ENCODE measurements around the gene PECR. TPM values are rescaled to one million over a fixed set of nuclear protein-coding genes. Genes with fewer than 3 reads are reported as not detected.

Gene PECR
- total and polyA plus RNA-seq, 9 of the 15 experiments (the other 6 are each of a cell fraction or from before 2014, with no cell fraction given), result 1.1 to 10.3 (median 8.2) TPM

DNA sequence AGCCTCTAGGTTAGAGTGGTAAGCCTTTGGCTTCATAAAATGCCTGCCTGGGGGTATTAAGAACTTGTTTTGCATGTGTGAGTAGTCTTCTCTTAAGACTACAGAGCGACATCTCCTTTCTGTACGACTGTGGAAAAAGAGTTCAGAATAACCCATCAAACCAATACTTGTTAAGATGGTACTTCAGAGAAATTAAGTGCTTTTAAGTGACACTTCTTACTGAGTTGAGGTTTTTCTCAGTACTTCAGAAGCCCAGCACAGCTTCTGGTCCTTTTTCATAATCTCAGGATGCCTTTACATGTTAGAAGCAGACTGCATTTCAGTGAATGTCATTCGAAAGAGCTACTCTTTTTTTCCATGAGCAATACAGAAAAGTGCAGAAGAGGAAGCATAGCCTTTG, 38.4 kb upstream of the PECR start:
- Histone ChIP-seq H3K9me3 (replicated peaks; ENCODE audit: control insufficient read depth, insufficient read depth, low read depth, low read length) (no peaks in the 10 kb centered on the region), H3K9ac (ENCODE audit: insufficient read depth in 1 of 2, low read depth in 2 of 2, low read length in 2 of 2) (no peak overlapping the region), H3K4me1 (replicated peaks in 1 of 2; ENCODE audit: control insufficient read depth in 2 of 2, insufficient read depth in 2 of 2, low read length in 2 of 2) (no peaks in the 10 kb centered on the region; a peak in 1 of 5 replicates), H3K4me2 (ENCODE audit: insufficient read depth, low read length) (no peak overlapping the region), H3K9me1 (ENCODE audit: control insufficient read depth, insufficient read depth, low read length) (no peaks in the 10 kb centered on the region), H3K27me3 (ENCODE audit: control insufficient read depth in 2 of 2, insufficient read depth in 2 of 2, low read length in 2 of 2) (no peaks in the 10 kb centered on the region), H3K4me3 (no peak overlapping the region), H2AFZ (ENCODE audit: low read depth, low read length) (no peak overlapping the region), H4K20me1 (replicated peaks; ENCODE audit: control insufficient read depth, insufficient read depth, low read length) (no peaks in the 10 kb centered on the region), H3K36me3 (ENCODE audit: control insufficient read depth, insufficient read depth, low read length) (peaks cover 99% of the 10 kb centered on the region), H3K79me2 (ENCODE audit: control insufficient read depth, insufficient read depth, low read length) (peaks cover 64% of the 10 kb centered on the region), H3K27ac (ENCODE audit: extremely low read depth, low read depth, low read length) (no peak overlapping the region)
- no peak for TF ChIP-seq SLC30A9 (CRISPR knock-in tag; IDR thresholded peaks at IDR 0.05)
- POLR2A ChIA-PET, result no interaction called here
- no peak for ATAC-seq
- no TSS peak for BruUV-seq (replicated peaks)
- in situ Hi-C loops (cut with MboI), result no loop called here
- no peak for FAIRE-seq
- DNase-seq (ENCODE audit: extremely low read depth in 1 of 4, low spot score in 3 of 4), result no peak
- 96% methylated on average over 3 of the region's 3 CpGs for WGBS (ENCODE audit: insufficient coverage, low coverage, missing lambda C conversion rate)
- CTCF ChIA-PET (ENCODE audit: low intra/inter-chr PET ratio), result no interaction called here
- intact Hi-C loops (cut with micrococcal nuclease), result no loop called here

DNA sequence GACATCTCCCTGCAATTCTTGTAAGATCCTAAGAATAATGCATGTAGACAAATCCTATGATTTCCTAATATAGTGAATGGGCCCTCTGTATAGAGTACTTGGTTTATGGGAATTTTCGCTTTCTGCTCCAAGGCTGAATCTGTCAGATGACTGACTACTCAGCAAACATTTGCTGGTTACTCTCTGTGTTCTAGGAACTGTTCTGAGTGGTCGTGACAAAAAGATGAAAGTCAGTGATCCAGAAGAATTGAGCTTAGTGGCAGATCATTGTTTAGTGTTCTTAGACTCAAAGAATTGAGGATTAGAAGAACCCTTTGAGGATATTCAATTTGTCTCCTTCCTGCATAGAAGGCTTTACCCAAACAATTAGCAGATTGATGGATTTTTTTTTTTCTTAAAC, 37.5 kb upstream of the PECR start:
- 96% methylated on average over 2 of the region's 2 CpGs for WGBS (ENCODE audit: insufficient coverage, low coverage, missing lambda C conversion rate)
- no TSS peak for BruUV-seq (replicated peaks)
- Histone ChIP-seq H4K20me1 (replicated peaks; ENCODE audit: control insufficient read depth, insufficient read depth, low read length) (0 out of 2 replicates have a peak, but pooled peaks cover 1% of the 10 kb centered on the region), H3K79me2 (ENCODE audit: control insufficient read depth, insufficient read depth, low read length) (peaks cover 66% of the 10 kb centered on the region), H3K4me1 (replicated peaks in 1 of 2; ENCODE audit: control insufficient read depth in 2 of 2, insufficient read depth in 2 of 2, low read length in 2 of 2) (peaks cover 0 to 3% of the 10 kb centered on the region in 2 experiments; a peak in 3 of 5 replicates), H3K36me3 (ENCODE audit: control insufficient read depth, insufficient read depth, low read length) (peaks cover 94% of the 10 kb centered on the region), H3K27ac (ENCODE audit: extremely low read depth, low read depth, low read length) (no peak overlapping the region), H3K27me3 (ENCODE audit: control insufficient read depth in 2 of 2, insufficient read depth in 2 of 2, low read length in 2 of 2) (no peaks in the 10 kb centered on the region), H3K4me2 (ENCODE audit: insufficient read depth, low read length) (no peak overlapping the region), H3K9ac (ENCODE audit: insufficient read depth in 1 of 2, low read depth in 2 of 2, low read length in 2 of 2) (no peak overlapping the region), H3K4me3 (no peak overlapping the region), H3K9me1 (ENCODE audit: control insufficient read depth, insufficient read depth, low read length) (no peaks in the 10 kb centered on the region), H2AFZ (ENCODE audit: low read depth, low read length) (no peak overlapping the region), H3K9me3 (replicated peaks; ENCODE audit: control insufficient read depth, insufficient read depth, low read depth, low read length) (no peaks in the 10 kb centered on the region)
- intact Hi-C loops (cut with micrococcal nuclease), result no loop called here
- ATAC-seq (no peak), DNase-seq (ENCODE audit: extremely low read depth in 1 of 4, low spot score in 3 of 4) (no peak), FAIRE-seq (no peak)
- in situ Hi-C loops (cut with MboI), result no loop called here
- TF ChIP-seq, protein P1, sequence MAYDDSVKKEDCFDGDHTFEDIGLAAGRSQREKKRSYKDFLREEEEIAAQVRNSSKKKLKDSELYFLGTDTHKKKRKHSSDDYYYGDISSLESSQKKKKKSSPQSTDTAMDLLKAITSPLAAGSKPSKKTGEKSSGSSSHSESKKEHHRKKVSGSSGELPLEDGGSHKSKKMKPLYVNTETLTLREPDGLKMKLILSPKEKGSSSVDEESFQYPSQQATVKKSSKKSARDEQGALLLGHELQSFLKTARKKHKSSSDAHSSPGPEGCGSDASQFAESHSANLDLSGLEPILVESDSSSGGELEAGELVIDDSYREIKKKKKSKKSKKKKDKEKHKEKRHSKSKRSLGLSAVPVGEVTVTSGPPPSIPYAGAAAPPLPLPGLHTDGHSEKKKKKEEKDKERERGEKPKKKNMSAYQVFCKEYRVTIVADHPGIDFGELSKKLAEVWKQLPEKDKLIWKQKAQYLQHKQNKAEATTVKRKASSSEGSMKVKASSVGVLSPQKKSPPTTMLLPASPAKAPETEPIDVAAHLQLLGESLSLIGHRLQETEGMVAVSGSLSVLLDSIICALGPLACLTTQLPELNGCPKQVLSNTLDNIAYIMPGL (CRISPR knock-in tag; IDR thresholded peaks at IDR 0.05), result no peak
- TF ChIP-seq BCOR (IDR thresholded peaks at IDR 0.05), result no peak
- TF ChIP-seq ZNF280B (CRISPR knock-in tag; IDR thresholded peaks at IDR 0.05), result no peak
- no peak for TF ChIP-seq DACH1 (IDR thresholded peaks at IDR 0.05; ENCODE audit: partially characterized antibody)
- TF ChIP-seq, protein P2, sequence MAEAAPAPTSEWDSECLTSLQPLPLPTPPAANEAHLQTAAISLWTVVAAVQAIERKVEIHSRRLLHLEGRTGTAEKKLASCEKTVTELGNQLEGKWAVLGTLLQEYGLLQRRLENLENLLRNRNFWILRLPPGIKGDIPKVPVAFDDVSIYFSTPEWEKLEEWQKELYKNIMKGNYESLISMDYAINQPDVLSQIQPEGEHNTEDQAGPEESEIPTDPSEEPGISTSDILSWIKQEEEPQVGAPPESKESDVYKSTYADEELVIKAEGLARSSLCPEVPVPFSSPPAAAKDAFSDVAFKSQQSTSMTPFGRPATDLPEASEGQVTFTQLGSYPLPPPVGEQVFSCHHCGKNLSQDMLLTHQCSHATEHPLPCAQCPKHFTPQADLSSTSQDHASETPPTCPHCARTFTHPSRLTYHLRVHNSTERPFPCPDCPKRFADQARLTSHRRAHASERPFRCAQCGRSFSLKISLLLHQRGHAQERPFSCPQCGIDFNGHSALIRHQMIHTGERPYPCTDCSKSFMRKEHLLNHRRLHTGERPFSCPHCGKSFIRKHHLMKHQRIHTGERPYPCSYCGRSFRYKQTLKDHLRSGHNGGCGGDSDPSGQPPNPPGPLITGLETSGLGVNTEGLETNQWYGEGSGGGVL (CRISPR knock-in tag; IDR thresholded peaks at IDR 0.05), result no peak
- TF ChIP-seq PHF20 (IDR thresholded peaks at IDR 0.05; ENCODE audit: partially characterized antibody), result no peak
- no peak for TF ChIP-seq ZNF507 (tag; conservative IDR thresholded peaks at IDR 0.05)
- no peak for TF ChIP-seq ZNF384 (IDR thresholded peaks at IDR 0.05; ENCODE audit: low read depth, low read length)
- TF ChIP-seq CREM (IDR thresholded peaks at IDR 0.05; ENCODE audit: low read depth), result no peak
- no peak for TF ChIP-seq GATAD2B (IDR thresholded peaks at IDR 0.05; ENCODE audit: borderline replicate concordance)
- TF ChIP-seq NCOA6 (IDR thresholded peaks at IDR 0.05), result no peak
- CTCF ChIA-PET (ENCODE audit: low intra/inter-chr PET ratio), result no interaction called here
- POLR2A ChIA-PET, result interaction anchor here (0.7 to 1.4 kb wide), 3 partner anchors 9 to 16 kb away, joined by 4 read pairs; no protein-coding TSS in a partner anchor
